ENCODE results near the gene PKN1. TPM values are rescaled to one million over a fixed set of nuclear protein-coding genes. Genes with fewer than 3 reads are reported as not detected.

The PKN1 gene
- total RNA-seq, 2 experiments from 2014 or later, result 171 TPM

GRCh38 chr19:14516048-14516534 is 83.0 kb downstream of the PKN1 start:
- Histone ChIP-seq H3K27me3 (ENCODE audit: control insufficient read depth in 1 of 2, insufficient read depth in 2 of 2, low read length in 2 of 2) (no peaks in the 10 kb centered on the region), H3K36me3 (ENCODE audit: insufficient read depth, low read length) (peaks cover 31% of the 10 kb centered on the region), H3K4me1 (ENCODE audit: insufficient read depth, low read length) (peaks cover 60% of the 10 kb centered on the region), H3K4me3 (ENCODE audit: low read length) (peak overlapping the region; percentile 93), H3K27ac (ENCODE audit: low read depth in 1 of 2, low read length in 2 of 2) (peak overlapping the region in 1 of 2 donors; percentile 32), H3K9me3 (ENCODE audit: control insufficient read depth in 1 of 2, insufficient read depth in 1 of 2, low read length in 2 of 2) (no peaks in the 10 kb centered on the region)
- peaks cover 60% of the 10 kb centered on the region for H3K36me3 Mint-ChIP-seq (ENCODE audit: low read depth)
- DNase-seq, result peak in 2 of 14 experiments; percentile 23 to 31
- no peaks in the 10 kb centered on the region for H3K9me3 Mint-ChIP-seq
- H3K4me3 Mint-ChIP-seq, result peak overlapping the region; percentile 92
- peaks cover 73% of the 10 kb centered on the region for H3K4me1 Mint-ChIP-seq (ENCODE audit: low read depth)
- intact Hi-C loops (cut with DNase I, micrococcal nuclease), result loop anchor here in 1 of 2 experiments (1.0 kb wide), 1 partner anchor 8 kb away; no protein-coding TSS in a partner anchor
- peak; percentile 16 for TF ChIP-seq CTCF (IDR thresholded peaks at IDR 0.05)
- CTCF ChIA-PET, result interaction anchor here (0.5 to 3.5 kb wide), 5 partner anchors 10 to 41 kb away, joined by 3 to 29 read pairs (median 4); partner anchors contain the start of gene PTGER1
- H3K27ac Mint-ChIP-seq, result peak overlapping the region; percentile 92
- POLR2A ChIA-PET, result interaction anchor here (1.7 to 9.8 kb wide), 3 partner anchors 8 to 56 kb away, joined by 9 to 430 read pairs (median 70); partner anchors contain the start of genes GIPC1 and NDUFB7
- ATAC-seq (ENCODE audit: poor library complexity), result no peak
- H3K27me3 Mint-ChIP-seq, result no peaks in the 10 kb centered on the region

GRCh38 chr19:14516746-14517438 is 83.8 kb downstream of the PKN1 start:
- Histone ChIP-seq H3K36me3 (ENCODE audit: insufficient read depth, low read length) (peaks cover 31% of the 10 kb centered on the region), H3K4me1 (ENCODE audit: insufficient read depth, low read length) (peaks cover 68% of the 10 kb centered on the region), H3K4me3 (ENCODE audit: low read length) (peak overlapping the region; percentile 93), H3K27me3 (ENCODE audit: control insufficient read depth in 1 of 2, insufficient read depth in 2 of 2, low read length in 2 of 2) (no peaks in the 10 kb centered on the region), H3K9me3 (ENCODE audit: control insufficient read depth in 1 of 2, insufficient read depth in 1 of 2, low read length in 2 of 2) (no peaks in the 10 kb centered on the region), H3K27ac (ENCODE audit: low read depth in 1 of 2, low read length in 2 of 2) (peak overlapping the region; percentile 65 to 91)
- Mint-ChIP-seq H3K4me3 (peak overlapping the region; percentile 92), H3K4me1 (ENCODE audit: low read depth) (peaks cover 75% of the 10 kb centered on the region), H3K27me3 (no peaks in the 10 kb centered on the region), H3K36me3 (ENCODE audit: low read depth) (peaks cover 61% of the 10 kb centered on the region), H3K9me3 (no peaks in the 10 kb centered on the region), H3K27ac (peak overlapping the region; percentile 92)
- intact Hi-C loops (cut with DNase I, micrococcal nuclease), result loop anchor here in 1 of 2 experiments (1.0 kb wide), 1 partner anchor 9 kb away; no protein-coding TSS in a partner anchor
- ChIA-PET CTCF (interaction anchor here (1.2 to 3.5 kb wide), 5 partner anchors 11 to 42 kb away, joined by 3 to 29 read pairs (median 4); partner anchors contain the start of gene PTGER1), POLR2A (interaction anchor here (0.5 to 9.8 kb wide), 12 partner anchors 9 to 380 kb away, joined by 3 to 430 read pairs (median 10); partner anchors contain the start of genes ADGRE5, ASF1B, GIPC1 and NDUFB7)
- ATAC-seq (ENCODE audit: poor library complexity) (no peak), DNase-seq (peak in 4 of 14 experiments; percentile 25 to 56 (median 40))
- no peak for TF ChIP-seq CTCF (IDR thresholded peaks at IDR 0.05)

- H3K4me1 ChIP-seq (ENCODE audit: insufficient read depth, low read length), result peaks cover 73% of the 10 kb centered on the region
- H3K36me3 ChIP-seq (ENCODE audit: insufficient read depth, low read length), result peaks cover 31% of the 10 kb centered on the region
- no peak for TF ChIP-seq CTCF (IDR thresholded peaks at IDR 0.05)
- Mint-ChIP-seq H3K4me1 (ENCODE audit: low read depth) (peaks cover 80% of the 10 kb centered on the region), H3K27ac (peak overlapping the region; percentile 92), H3K36me3 (ENCODE audit: low read depth) (peaks cover 65% of the 10 kb centered on the region), H3K4me3 (peak overlapping the region; percentile 92), H3K9me3 (no peaks in the 10 kb centered on the region), H3K27me3 (no peaks in the 10 kb centered on the region)
- no peaks in the 10 kb centered on the region for H3K9me3 ChIP-seq (ENCODE audit: control insufficient read depth in 1 of 2, insufficient read depth in 1 of 2, low read length in 2 of 2)
- ChIA-PET POLR2A (interaction anchor here (0.5 to 9.8 kb wide), 18 partner anchors 9 to 381 kb away, joined by 3 to 430 read pairs (median 7); partner anchors contain the start of genes ADGRE5, ASF1B, GIPC1 and NDUFB7), CTCF (interaction anchor here (1.3 to 3.5 kb wide), 5 partner anchors 11 to 42 kb away, joined by 3 to 29 read pairs (median 5); partner anchors contain the start of genes GIPC1 and PTGER1)
- peak overlapping the region; percentile 93 for H3K4me3 ChIP-seq (ENCODE audit: low read length)
- ATAC-seq (ENCODE audit: poor library complexity) (no peak), DNase-seq (peak in 1 of 14 experiments; percentile 30)
- intact Hi-C loops (cut with DNase I, micrococcal nuclease), result no loop called here
- peak overlapping the region; percentile 65 to 91 for H3K27ac ChIP-seq (ENCODE audit: low read depth in 1 of 2, low read length in 2 of 2)
- H3K27me3 ChIP-seq (ENCODE audit: control insufficient read depth in 1 of 2, insufficient read depth in 2 of 2, low read length in 2 of 2), result no peaks in the 10 kb centered on the region
Measured at GRCh38 chr19:14517446-14517839, 84.3 kb downstream of the PKN1 start.
